ENCODE results near the gene DZIP1L. TPM values are rescaled to one million over a fixed set of nuclear protein-coding genes. Genes with fewer than 3 reads are reported as not detected.
"Not testable (repeated sequence)": the region's sequence is repeated elsewhere in the genome, so short reads cannot be mapped to it uniquely, and the experiment has no call there.

The DZIP1L gene
- total RNA-seq, 1 donor from 2014 or later = 9.2 TPM

GRCh38 chr3:138114431-138114918 is 933 bp downstream of the DZIP1L start:
- DNase-seq = no peak

DNA sequence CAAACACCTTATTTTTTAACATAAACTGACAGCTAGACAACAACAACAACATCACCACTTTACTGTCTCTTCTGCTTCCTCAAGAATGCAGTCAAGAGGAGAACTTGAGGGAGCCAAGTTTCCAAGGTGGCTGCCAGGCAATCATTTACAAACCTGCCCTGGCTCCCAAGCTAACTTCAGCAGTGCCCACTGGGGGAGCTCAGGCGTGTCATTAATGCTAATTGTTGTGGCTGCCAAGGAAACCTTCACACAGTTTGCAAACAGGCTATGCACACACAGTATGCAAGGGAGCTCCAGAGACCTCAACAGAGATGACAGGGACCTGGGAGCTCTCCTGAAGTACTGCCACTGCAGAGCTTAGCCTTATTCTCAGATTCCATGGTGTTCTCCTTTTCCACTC is 2.1 kb downstream of the DZIP1L start:
- DNase-seq = no peak

DNA sequence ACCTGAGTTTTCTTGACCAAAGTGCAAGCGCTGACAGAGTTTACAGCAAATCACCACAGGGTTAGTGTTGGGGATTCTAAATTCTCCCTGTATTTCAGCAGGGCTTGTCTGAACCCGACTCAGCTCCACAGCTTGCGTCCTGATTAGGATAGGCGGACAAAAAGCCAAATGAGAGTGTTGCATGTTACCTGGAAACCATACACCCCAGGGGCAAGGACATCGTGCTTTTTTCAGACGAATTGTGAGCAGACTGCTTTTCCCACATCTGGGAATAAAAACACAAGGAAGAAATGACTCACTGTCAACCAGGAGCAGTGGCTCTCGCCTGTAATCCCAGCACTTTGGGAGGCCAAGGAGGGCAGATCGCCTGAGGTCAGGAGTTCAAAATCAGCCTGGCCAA is 3.0 kb downstream of the DZIP1L start:
- no peak for DNase-seq

DNA sequence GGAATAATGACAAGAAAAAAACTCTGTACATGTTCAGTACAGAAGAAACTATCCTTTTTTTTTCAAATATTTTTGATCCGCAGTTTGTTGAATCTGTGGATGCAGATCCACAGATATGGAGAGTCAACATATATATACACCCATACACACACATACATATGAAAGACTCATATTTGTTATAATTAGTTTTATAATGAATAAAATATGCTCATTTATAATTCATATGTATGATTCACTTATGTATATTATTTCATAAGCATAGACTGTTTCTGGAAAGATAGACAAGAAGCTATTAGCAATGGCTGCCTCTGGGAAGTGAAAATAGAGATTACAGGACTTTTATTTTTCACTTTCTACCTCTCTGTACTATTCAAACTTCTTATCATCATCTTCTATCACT is 9.8 kb downstream of the DZIP1L start:
- DNase-seq = no peak

DNA sequence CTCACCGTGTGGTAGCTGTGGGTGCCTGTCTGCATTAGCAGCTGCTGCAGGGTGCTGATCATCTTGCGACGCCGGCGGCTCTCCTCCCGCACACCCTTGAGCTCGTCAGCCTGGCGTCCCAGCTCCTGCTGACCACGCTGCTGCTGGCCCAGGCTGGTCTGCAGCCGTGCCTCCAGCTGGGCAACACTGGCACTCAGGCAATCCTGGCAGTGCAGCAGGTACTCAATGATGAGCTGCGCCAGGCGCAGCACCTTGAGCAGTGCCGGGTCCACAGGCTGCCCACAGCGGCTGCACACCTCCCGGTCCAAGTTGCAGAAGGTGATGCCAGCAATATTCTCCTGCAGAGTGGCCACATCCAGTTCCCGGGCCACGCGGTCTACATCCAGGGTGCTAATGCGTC is 11.9 kb downstream of the DZIP1L start:
- no peak for DNase-seq

DNA sequence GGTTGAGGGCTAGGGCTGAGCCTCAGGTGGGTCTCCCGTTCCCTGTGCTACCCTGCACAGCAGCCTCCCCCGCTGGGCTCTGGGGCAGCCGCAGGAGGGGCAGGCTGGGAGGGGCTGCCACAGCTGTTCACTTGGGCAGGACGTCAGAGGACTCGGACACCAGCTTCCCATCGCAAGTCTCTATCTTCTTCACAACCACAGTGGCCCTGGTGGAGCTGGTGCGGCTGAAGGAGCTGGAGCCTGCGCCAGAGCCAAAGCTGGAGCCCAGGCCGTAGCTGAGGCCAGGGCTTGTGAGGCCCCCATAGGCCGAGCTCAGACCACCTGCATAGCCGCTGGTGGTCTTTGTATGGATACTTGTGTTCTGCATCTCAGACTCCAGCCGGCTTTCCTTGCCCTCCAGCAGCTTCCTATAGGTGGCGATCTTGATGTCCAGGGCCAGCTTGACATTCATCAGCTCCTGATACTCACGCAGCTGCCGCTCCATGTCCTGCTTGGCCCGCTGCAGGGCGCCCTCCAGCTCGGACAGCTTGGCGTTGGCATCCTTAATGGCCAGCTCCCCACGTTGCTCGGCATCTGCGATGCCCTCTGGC is 14.0 kb downstream of the DZIP1L start:
- DNase-seq = not testable (repeated sequence)

DNA sequence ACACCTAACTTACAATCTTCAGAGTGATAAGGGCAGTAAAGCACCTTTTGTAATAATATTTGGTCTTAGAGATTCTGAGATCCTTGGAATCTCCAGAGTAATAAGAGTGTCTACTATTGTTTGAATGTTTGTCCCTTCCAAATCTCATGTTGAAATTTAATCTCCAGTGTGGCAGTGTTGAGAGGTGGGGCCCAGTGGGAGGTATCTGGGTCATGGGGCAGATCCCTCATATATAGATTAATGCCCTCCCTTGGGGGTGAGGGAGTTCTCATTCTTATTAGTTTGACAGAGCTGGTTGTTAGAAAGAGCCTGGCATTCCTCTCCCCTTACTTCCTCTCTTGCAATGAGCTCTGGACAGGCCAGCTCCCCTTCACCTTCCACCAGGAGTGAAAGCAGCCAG is 16.0 kb downstream of the DZIP1L start:
- DNase-seq = no peak

DNA sequence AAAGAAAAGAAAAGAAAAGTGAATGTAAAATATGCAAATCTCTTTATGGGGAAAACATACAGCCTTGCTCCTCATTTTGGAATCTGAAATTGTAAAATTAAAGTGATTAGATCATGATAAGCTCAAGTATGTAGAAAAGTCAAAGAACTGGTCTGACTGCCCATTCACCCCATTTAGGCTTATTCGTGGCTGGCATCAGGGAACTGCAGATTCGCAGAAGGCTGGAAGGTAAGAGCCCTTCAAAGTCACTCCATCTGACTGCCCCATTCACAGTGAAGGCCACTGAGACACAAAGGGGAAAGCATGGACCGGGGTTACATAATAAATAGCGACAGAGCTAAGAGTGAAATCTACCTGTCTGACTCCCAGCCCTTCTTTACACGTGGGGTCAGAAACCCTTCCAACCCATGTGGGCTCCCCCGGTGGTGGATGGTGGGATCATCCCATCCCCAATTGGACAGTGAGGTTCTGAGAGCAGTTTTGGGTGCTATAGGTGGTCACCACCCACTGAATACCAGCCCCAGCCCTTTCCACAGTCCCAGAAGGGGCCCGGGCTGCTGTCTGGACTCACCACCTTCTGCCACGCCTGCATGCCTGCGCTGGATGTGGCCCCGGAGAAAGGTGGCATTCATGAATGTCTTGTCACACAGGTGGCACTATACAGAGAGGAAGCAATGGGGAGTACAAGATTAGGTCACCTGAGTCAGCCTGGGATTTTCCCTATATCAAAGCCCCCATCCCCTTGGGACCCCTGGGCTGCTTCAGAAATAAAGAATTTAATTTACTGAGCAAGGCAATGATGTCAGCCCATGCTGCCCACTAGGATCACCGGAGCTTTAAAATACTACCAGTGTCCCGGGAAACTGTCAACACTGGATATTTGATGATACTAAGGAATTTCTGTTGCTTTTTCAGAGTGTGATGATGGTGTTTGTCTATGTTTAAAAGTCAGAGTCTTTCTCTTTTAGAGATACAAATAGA is 17.9 kb downstream of the DZIP1L start:
- no peak for DNase-seq

DNA sequence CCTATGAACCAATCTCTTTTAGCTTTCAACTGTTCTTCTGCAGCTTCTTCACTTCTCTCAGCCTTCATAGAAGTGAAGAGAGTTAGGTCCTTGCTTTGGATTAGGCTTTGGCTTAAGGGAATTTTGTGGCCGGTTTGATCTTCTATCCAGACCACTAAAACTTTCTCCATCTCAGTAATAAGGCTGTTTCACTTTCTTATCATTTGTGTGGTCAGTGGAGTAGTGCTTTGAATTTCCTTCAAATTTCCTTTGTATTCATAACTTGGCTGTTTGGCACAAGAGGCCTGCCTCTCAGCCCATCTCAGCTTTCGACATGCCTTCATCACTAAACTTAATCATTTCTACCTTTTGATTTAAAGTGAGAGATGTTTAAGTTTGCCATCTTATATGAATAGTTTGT is 21.7 kb downstream of the DZIP1L start:
- no peak for DNase-seq

GRCh38 chr3:138092023-138092422 is 23.4 kb downstream of the DZIP1L start:
- no peak for DNase-seq

DNA sequence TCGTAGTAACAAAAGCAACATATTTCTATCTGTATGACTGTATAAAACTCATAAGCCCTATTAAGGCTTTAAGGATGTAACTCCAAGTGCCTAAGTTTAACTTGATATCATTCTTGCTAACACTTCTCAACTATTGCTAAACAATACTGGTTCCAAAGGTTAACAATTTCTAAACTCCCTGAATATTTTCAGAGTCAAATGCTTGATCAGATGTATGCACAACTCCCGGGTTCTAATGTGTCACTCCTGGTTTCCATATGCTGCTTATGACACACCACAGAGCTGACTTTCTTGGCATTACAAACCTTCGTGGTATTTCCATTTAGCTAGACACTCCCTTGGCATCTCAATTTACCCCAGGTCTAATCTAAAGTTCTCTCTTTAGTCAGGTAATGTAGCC is 26.3 kb downstream of the DZIP1L start:
- no peak for DNase-seq

GRCh38 chr3:138085745-138086144 is 29.7 kb downstream of the DZIP1L start:
- DNase-seq = not testable (repeated sequence)

DNA sequence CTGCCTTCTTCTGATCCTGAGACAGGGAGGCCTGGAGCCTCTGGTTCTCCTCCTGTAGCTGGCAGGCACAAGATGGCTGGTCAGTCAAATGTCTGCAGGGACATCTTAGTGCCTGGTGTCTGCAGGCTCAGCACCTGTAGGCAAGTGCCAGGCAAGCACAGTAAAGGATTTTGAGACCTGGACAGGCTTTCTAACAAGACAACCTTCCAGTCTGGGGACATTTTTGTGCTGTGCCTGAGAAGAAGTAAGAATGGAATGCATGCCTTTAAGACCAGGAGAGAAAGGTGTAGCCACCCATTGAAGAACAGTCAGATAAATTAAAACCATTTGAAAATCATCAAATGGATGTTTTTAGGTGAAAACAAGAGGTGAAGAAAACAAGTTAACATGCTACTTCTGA is 31.2 kb downstream of the DZIP1L start:
- no peak for DNase-seq

DNA sequence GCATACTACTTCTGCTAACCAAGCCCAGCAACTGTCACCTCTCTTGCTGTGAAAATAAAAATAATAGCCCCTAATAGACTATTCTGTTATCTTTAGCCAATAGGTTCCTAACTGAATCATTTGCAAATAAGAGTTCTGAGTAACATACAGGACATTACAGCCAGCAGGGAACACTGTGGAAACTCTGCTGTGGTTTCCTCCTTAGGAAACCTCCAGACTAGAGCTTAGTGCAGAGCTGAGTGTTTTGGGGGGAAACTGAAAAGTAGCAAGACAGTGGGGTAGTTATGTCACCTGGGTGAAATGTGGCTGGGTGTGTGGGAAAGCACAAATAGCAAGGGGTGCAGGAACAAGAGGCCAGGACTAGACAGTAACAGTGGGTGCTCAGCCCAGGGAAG is 32.4 kb downstream of the DZIP1L start:
- DNase-seq = no peak

- DNase-seq = no peak
These were observed 33.1 kb downstream of the DZIP1L start for GRCh38 chr3:138082085-138082991.

DNA sequence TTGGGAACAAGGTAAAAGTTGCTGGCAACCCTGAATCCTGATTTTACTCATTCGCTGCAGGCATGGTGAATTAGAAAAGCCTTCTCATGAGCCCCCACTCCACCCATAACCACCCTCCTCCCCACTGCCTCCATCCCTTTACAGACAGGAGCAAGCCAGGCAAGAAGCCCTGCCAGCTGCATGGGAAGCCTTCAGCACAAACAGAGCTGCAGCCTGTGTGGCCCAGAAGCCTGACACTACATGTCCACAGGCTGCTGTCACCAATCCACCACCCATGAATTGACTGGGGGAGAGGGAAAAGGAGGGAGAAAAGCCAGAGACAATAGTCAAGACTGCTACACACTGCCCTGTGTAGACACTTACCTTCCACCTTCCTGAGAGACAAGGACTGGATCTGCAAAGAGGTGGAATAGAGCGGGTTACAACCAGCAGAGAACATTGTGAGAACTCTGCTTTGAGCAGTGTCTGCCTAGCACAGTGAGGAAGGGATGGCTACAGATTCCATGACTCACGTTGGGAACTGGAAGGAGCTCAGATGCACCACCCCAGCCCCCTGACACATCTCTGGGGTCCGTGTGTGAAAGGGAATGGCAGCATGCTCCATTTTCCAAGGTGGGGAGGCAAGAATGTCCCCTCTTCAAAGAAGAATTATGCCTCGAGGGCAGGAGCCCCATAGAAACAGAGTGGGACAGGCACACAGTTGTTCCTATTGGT is 33.9 kb downstream of the DZIP1L start:
- DNase-seq = no peak

GRCh38 chr3:138079901-138080300 is 35.5 kb downstream of the DZIP1L start:
- DNase-seq = no peak

GRCh38 chr3:138078901-138079344 is 36.5 kb downstream of the DZIP1L start:
- DNase-seq = no peak

DNA sequence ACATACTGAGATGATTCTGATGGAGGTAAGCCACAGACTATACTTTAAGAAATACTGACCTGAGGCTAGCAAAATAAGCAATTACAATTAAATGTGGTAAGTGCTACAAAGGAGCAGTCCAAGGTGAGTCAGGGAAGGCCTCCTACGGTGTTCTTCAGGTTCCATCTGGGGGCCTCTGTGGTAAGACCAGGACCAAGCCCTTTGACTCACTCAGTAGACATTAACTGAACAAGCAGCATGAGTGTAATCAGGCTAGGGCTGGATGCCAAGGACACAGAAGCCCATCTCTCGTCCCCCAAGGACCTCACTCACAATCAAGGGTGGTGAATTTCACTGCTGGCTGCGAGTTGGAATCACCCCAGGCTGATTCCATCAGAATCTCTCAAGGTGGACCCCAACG is 37.3 kb downstream of the DZIP1L start:
- no peak for DNase-seq

- DNase-seq = no peak
These were observed 42.6 kb downstream of the DZIP1L start for GRCh38 chr3:138072796-138073195.

DNA sequence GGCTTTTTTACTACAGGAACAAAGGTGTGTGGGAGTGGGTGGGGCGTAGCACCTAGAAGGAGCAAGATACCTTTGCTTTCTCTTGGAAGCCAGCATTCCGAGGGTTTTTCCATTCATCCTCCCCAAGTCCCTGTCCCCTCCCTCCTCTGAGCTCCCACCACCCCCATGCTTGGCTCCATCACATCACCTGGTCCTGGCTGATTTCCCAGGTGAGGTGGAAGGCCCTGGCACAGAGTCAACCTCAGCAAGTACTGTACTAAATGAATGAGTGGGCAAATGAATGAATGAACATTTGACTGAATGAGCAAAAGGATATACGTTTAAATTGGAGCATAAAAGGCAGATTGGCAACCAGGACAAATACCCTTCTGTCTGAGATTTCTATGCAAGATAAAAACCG is 45.4 kb downstream of the DZIP1L start:
- no peak for DNase-seq
